IMR-90 (cell line): ENCODE results near the gene CEP85. TPM values are rescaled to one million over a fixed set of nuclear protein-coding genes. Genes with fewer than 3 reads are reported as not detected.

Experiments
- ATAC-seq: fragments of 200-7000 bp; cut with Tn5 transposase; 2 replicates; pipeline ENCODE4 v1.9.1; 2020; ENCODE audit warnings: low read depth, mild to moderate bottlenecking, moderate library complexity
- BruUV-seq: library from RNA; stranded (reverse); fragments of 400-500 nt; replicated peaks from 2 replicates; lab custom pipeline; 2021; lab: Mats Ljungman, UMichigan
- CTCF ChIA-PET: fragments of 300-600 bp; formaldehyde crosslinking; extraction: SDS; loops from one replicate; lab custom pipeline; 2021; ENCODE audit warnings: antibody characterized with exemption; lab: Yijun Ruan, JAX
- POLR2A ChIA-PET: fragments of 300-600 bp; sonication (Branson Sonifier 250); formaldehyde crosslinking; loops from one replicate; lab custom pipeline; 2022; ENCODE audit warnings: antibody characterized with exemption; ENCODE audit not compliant: unreplicated experiment; lab: Charles Lee
- DNase-seq: peaks from one replicate; pipeline ENCODE4 v3.0.0; 2013
- H2AFZ ChIP-seq: replicated peaks from 2 replicates; pipeline ENCODE3; 2013; ENCODE audit warnings: low read length, mild to moderate bottlenecking; ENCODE audit not compliant: poor library complexity
- H2AK5ac ChIP-seq: 2 replicates; pipeline ENCODE4 v1.6.1; 2013; ENCODE audit warnings: low read depth, low read length, inconsistent platforms
- H2AK9ac ChIP-seq: replicated peaks from 2 replicates; pipeline ENCODE3; 2013; ENCODE audit warnings: mild to moderate bottlenecking, low read depth, low read length, moderate library complexity; ENCODE audit not compliant: poor library complexity
- H2BK120ac ChIP-seq: 2 replicates; pipeline ENCODE4 v1.6.1; 2013; ENCODE audit warnings: low read depth, low read length, inconsistent platforms
- H2BK15ac ChIP-seq: 3 replicates; pipeline ENCODE4 v1.6.1; 2013; ENCODE audit warnings: low read depth, low read length, inconsistent platforms
- H2BK20ac ChIP-seq: 2 replicates; pipeline ENCODE4 v1.6.1; 2013; ENCODE audit warnings: low read depth, mild to moderate bottlenecking, inconsistent platforms, low read length, moderate library complexity
- H2BK5ac ChIP-seq: 2 replicates; pipeline ENCODE4 v1.6.1; 2013; ENCODE audit warnings: mild to moderate bottlenecking, low read depth, low read length, inconsistent platforms; ENCODE audit not compliant: poor library complexity, severe bottlenecking
- H3K14ac ChIP-seq: replicated peaks from 2 replicates; pipeline ENCODE4 v1.6.1; 2013; ENCODE audit warnings: low read depth, low read length, inconsistent platforms
- H3K18ac ChIP-seq: 2 replicates; pipeline ENCODE4 v1.6.1; 2013; ENCODE audit warnings: low read depth, low read length, control low read depth
- H3K23ac ChIP-seq: 2 replicates; pipeline ENCODE4 v1.6.1; 2013; ENCODE audit warnings: low read depth, low read length, inconsistent platforms
- H3K27ac ChIP-seq: 2 replicates; pipeline ENCODE4 v1.5.1; 2013; ENCODE audit warnings: mild to moderate bottlenecking, control low read depth, low read length; ENCODE audit not compliant: insufficient read depth
- H3K27me3 ChIP-seq: 2 replicates; pipeline ENCODE4 v1.6.1; 2013; ENCODE audit warnings: low read length; ENCODE audit not compliant: control insufficient read depth, insufficient read depth
- H3K36me3 ChIP-seq: 2 replicates; pipeline ENCODE4 v1.6.1; 2013; ENCODE audit warnings: low read length, mixed read lengths; ENCODE audit not compliant: control insufficient read depth, insufficient read depth
- H3K4ac ChIP-seq: 2 replicates; pipeline ENCODE4 v1.6.1; 2013; ENCODE audit warnings: low read depth, low read length, inconsistent platforms
- H3K4me1 ChIP-seq: 2 replicates; pipeline ENCODE4 v1.6.1; 2013; ENCODE audit warnings: low read length, mixed read lengths; ENCODE audit not compliant: control insufficient read depth, insufficient read depth
- H3K4me2 ChIP-seq: 2 replicates; pipeline ENCODE4 v1.6.1; 2013; ENCODE audit warnings: low read depth, mild to moderate bottlenecking, control low read depth, low read length, moderate library complexity
- H3K4me3 ChIP-seq: 2 replicates; pipeline ENCODE4 v1.5.1; 2013; ENCODE audit warnings: low read depth, mild to moderate bottlenecking, control low read depth, low read length, moderate library complexity; ENCODE audit not compliant: insufficient read depth
- H3K56ac ChIP-seq: 2 replicates; pipeline ENCODE4 v1.6.1; 2013; ENCODE audit warnings: low read length, inconsistent platforms; ENCODE audit not compliant: insufficient read depth; ENCODE audit errors: extremely low read depth
- H3K79me1 ChIP-seq, 2 experiments: 2 replicates each; pipeline ENCODE4 v1.6.1; 2013; ENCODE audit warnings: low read length in 2 of 2, inconsistent platforms in 1 of 2, low read depth in 1 of 2
- H3K9ac ChIP-seq: 2 replicates; pipeline ENCODE4 v1.6.1; 2013; ENCODE audit warnings: low read depth, low read length, control low read depth
- H3K9me1 ChIP-seq: 2 replicates; pipeline ENCODE4 v1.6.1; 2013; ENCODE audit warnings: low read length, inconsistent platforms; ENCODE audit not compliant: insufficient read depth
- H3K9me3 ChIP-seq: 2 replicates; pipeline ENCODE4 v1.6.1; 2013; ENCODE audit warnings: low read length; ENCODE audit not compliant: control insufficient read depth, insufficient read depth
- H4K20me1 ChIP-seq: 2 replicates; pipeline ENCODE4 v1.6.1; 2013; ENCODE audit warnings: low read length, inconsistent platforms; ENCODE audit not compliant: insufficient read depth
- H4K5ac ChIP-seq: 2 replicates; pipeline ENCODE4 v1.6.1; 2013; ENCODE audit warnings: mild to moderate bottlenecking, low read depth, low read length, control low read depth
- H4K8ac ChIP-seq, 2 experiments: 2 replicates each; pipeline ENCODE4 v1.6.1; 2013; ENCODE audit warnings: low read depth in 2 of 2, low read length in 2 of 2, control low read depth in 1 of 2, inconsistent platforms in 1 of 2
- H4K91ac ChIP-seq: 2 replicates; pipeline ENCODE4 v1.6.1; 2013; ENCODE audit warnings: low read depth, low read length, inconsistent platforms; ENCODE audit not compliant: insufficient read depth
- BHLHE40 ChIP-seq: fragments of 150-350 bp; IDR thresholded peaks from 2 replicates; pipeline ENCODE4 v1.6.1; 2016; ENCODE audit warnings: mild to moderate bottlenecking, low read depth, low read length
- CEBPB ChIP-seq: IDR thresholded peaks from 2 replicates; pipeline ENCODE4 v1.6.1; 2012; ENCODE audit warnings: low read depth, low read length, improper control_type of control experiment
- CHD1 ChIP-seq: IDR thresholded peaks from 2 replicates; pipeline ENCODE4 v1.6.1; 2012; ENCODE audit warnings: low read depth, low read length, improper control_type of control experiment
- FOS ChIP-seq: fragments of 150-350 bp; IDR thresholded peaks from 2 replicates; pipeline ENCODE4 v1.6.1; 2016; ENCODE audit warnings: low read depth, low read length
- MAFK ChIP-seq: IDR thresholded peaks from 2 replicates; pipeline ENCODE4 v1.6.1; 2012; ENCODE audit warnings: low read depth, low read length, improper control_type of control experiment
- MAZ ChIP-seq: IDR thresholded peaks from 2 replicates; pipeline ENCODE4 v1.6.1; 2012; ENCODE audit warnings: low read depth, mild to moderate bottlenecking, low read length, improper control_type of control experiment, moderate library complexity, borderline replicate concordance
- MXI1 ChIP-seq: IDR thresholded peaks from 2 replicates; pipeline ENCODE4 v1.6.1; 2012; ENCODE audit warnings: low read depth, mild to moderate bottlenecking, low read length, moderate library complexity, borderline replicate concordance
- NFE2L2 ChIP-seq: fragments of 150-350 bp; IDR thresholded peaks from 2 replicates; pipeline ENCODE4 v1.6.1; 2016; ENCODE audit warnings: low read depth, mild to moderate bottlenecking, low read length
- POLR2A ChIP-seq: IDR thresholded peaks from 2 replicates; pipeline ENCODE4 v1.6.1; 2012; ENCODE audit warnings: mild to moderate bottlenecking, low read depth, low read length
- RAD21 ChIP-seq: IDR thresholded peaks from 2 replicates; pipeline ENCODE4 v1.6.1; 2012; ENCODE audit warnings: low read length, improper control_type of control experiment
- RCOR1 ChIP-seq: IDR thresholded peaks from 2 replicates; pipeline ENCODE4 v1.6.1; 2012; ENCODE audit warnings: mild to moderate bottlenecking, low read length, improper control_type of control experiment; ENCODE audit not compliant: insufficient replicate concordance
- RFX5 ChIP-seq: IDR thresholded peaks from 2 replicates; pipeline ENCODE4 v1.8.0; 2012; ENCODE audit warnings: low read depth, mild to moderate bottlenecking, low read length, moderate library complexity
- SMC3 ChIP-seq: fragments of 150-350 bp; IDR thresholded peaks from 2 replicates; pipeline ENCODE4 v1.6.1; 2016; ENCODE audit warnings: low read depth, mild to moderate bottlenecking, antibody characterized with exemption, low read length, moderate library complexity
- WGBS, 2 experiments: methylation state at CpG; one replicate each; pipeline versions ENCODE4 v1.1.5 to v1.1.7; 2013; ENCODE audit warnings: missing lambda C conversion rate in 2 of 2; ENCODE audit not compliant: insufficient read length in 1 of 2; ENCODE audit errors: extremely low coverage in 2 of 2; 5-methylcytosine and 5-hydroxymethylcytosine counted together
- dilution Hi-C: fragments of 300-500 bp; cut with HindIII; formaldehyde crosslinking; loops from one replicate; pipeline ENCODE4 v1.14.3; 2018; ENCODE audit warnings: low sequenced_read_pairs; ENCODE audit not compliant: unreplicated experiment
- in situ Hi-C: fragments of 300-500 bp; cut with MboI; formaldehyde crosslinking; loops from 3 replicates; pipeline ENCODE4 v1.14.3; 2019; ENCODE audit warnings: low sequenced_read_pairs, inconsistent platforms, mixed read lengths
- intact Hi-C: fragments of 100-400 bp; cut with micrococcal nuclease; formaldehyde crosslinking; loops from 2 replicates; pipeline ENCODE4 v1.10.0; 2022
- polyA plus RNA-seq, 3 experiments: library from polyadenylated mRNA; depleted of rRNA; stranded (reverse); fragments of >200 nt; gene quantifications; 2 replicates each; pipeline ENCODE4 v1.2.3, GENCODE V29; 2012; ENCODE audit warnings: low replicate concordance in 1 of 3
- total RNA-seq: library from RNA; depleted of rRNA; stranded (reverse); fragments of >200 nt; gene quantifications from 2 replicates; pipeline ENCODE4 v1.2.3, GENCODE V29; 2012
- TF ChIP-seq, protein P1 (sequence below): conservative IDR thresholded peaks from 2 replicates; pipeline ENCODE4 v1.5.1; 2012; ENCODE audit warnings: mild to moderate bottlenecking, low read depth, low read length, improper control_type of control experiment
- TF ChIP-seq, protein P2 (sequence below): fragments of 150-350 bp; IDR thresholded peaks from 2 replicates; pipeline ENCODE4 v1.6.1; 2017; ENCODE audit warnings: mild to moderate bottlenecking, antibody characterized with exemption, low read length, low read depth
- TF ChIP-seq, protein P3 (sequence below): fragments of 150-350 bp; IDR thresholded peaks from 2 replicates; pipeline ENCODE4 v1.6.1; 2016; ENCODE audit warnings: low read depth, mild to moderate bottlenecking, low read length, moderate library complexity, borderline replicate concordance

The CEP85 gene
- total and polyA plus RNA-seq, 2 of the 4 experiments (the other 2 are of a cell fraction) = 11.5 to 11.8 TPM

DNA sequence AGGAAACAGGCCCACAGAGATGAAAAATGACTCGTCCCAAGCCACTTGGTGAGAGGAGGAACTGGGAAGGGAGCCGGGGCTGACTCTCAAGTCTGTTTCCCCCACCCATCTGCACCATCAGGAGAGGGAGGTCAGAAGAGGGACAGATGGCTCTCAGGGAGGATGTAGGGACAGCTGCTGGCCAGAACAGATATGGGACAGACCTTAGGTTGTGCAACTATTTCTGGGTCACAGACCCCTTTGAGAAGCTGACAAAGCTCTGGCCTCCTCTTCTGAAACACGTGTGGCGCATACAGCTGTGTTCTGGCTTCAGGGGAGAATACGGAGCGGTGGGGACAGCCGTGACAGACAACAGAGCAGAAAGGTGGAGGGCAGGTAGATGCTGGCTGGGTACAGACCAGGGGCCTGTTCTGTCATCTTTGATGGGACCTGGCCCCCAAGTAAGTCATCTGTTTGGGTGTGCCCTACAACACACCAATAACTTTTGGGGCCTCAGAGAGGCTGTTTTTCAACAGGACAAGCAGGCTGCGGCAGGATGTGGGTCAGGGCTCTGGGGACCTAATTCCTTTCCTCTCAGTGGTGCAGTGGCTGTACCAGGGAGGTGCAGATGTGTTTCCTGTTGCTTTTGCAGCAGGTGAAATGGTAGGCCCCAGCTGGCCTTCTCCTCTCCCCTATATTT, 53.2 kb downstream of the CEP85 start:
- no peak overlapping the region for H3K27ac ChIP-seq
- H3K27me3 ChIP-seq = no peaks in the 10 kb centered on the region
- no peak overlapping the region for H2AFZ ChIP-seq
- TF ChIP-seq, protein P1, sequence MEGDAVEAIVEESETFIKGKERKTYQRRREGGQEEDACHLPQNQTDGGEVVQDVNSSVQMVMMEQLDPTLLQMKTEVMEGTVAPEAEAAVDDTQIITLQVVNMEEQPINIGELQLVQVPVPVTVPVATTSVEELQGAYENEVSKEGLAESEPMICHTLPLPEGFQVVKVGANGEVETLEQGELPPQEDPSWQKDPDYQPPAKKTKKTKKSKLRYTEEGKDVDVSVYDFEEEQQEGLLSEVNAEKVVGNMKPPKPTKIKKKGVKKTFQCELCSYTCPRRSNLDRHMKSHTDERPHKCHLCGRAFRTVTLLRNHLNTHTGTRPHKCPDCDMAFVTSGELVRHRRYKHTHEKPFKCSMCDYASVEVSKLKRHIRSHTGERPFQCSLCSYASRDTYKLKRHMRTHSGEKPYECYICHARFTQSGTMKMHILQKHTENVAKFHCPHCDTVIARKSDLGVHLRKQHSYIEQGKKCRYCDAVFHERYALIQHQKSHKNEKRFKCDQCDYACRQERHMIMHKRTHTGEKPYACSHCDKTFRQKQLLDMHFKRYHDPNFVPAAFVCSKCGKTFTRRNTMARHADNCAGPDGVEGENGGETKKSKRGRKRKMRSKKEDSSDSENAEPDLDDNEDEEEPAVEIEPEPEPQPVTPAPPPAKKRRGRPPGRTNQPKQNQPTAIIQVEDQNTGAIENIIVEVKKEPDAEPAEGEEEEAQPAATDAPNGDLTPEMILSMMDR = no peak
- TF ChIP-seq MAFK = no peak
- TF ChIP-seq SMC3 = no peak
- no peak for TF ChIP-seq CEBPB
- no peak for TF ChIP-seq MXI1
- TF ChIP-seq, protein P2, sequence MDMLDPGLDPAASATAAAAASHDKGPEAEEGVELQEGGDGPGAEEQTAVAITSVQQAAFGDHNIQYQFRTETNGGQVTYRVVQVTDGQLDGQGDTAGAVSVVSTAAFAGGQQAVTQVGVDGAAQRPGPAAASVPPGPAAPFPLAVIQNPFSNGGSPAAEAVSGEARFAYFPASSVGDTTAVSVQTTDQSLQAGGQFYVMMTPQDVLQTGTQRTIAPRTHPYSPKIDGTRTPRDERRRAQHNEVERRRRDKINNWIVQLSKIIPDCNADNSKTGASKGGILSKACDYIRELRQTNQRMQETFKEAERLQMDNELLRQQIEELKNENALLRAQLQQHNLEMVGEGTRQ = no peak
- no peak for TF ChIP-seq CHD1
- TF ChIP-seq POLR2A = no peak
- TF ChIP-seq RFX5 = no peak
- no peak for TF ChIP-seq MAZ
- no peak for TF ChIP-seq NFE2L2
- no peak for TF ChIP-seq BHLHE40
- TF ChIP-seq RAD21 = no peak
- TF ChIP-seq FOS = no peak
- no peak for TF ChIP-seq RCOR1
- TF ChIP-seq, protein P3, sequence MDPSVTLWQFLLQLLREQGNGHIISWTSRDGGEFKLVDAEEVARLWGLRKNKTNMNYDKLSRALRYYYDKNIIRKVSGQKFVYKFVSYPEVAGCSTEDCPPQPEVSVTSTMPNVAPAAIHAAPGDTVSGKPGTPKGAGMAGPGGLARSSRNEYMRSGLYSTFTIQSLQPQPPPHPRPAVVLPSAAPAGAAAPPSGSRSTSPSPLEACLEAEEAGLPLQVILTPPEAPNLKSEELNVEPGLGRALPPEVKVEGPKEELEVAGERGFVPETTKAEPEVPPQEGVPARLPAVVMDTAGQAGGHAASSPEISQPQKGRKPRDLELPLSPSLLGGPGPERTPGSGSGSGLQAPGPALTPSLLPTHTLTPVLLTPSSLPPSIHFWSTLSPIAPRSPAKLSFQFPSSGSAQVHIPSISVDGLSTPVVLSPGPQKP = no peak
- H3K4me1 ChIP-seq = peaks cover 30% of the 10 kb centered on the region
- peaks cover 15% of the 10 kb centered on the region for H4K20me1 ChIP-seq
- no peak overlapping the region for H4K5ac ChIP-seq
- H2BK120ac ChIP-seq = no peak overlapping the region
- no peak overlapping the region for H3K18ac ChIP-seq
- H3K4ac ChIP-seq = peak overlapping the region; percentile 35
- in situ Hi-C loops (no loop called here), dilution Hi-C loops (no loop called here), intact Hi-C loops (no loop called here)
- WGBS, 2 experiments = no CpG with 5 or more reads among the region's 8 CpGs
- no peak overlapping the region for H2BK15ac ChIP-seq
- peak overlapping the region; percentile 34 for H2AK9ac ChIP-seq
- no peaks in the 10 kb centered on the region for H3K9me3 ChIP-seq
- H3K9ac ChIP-seq = no peak overlapping the region
- no peak overlapping the region for H3K14ac ChIP-seq
- H3K4me2 ChIP-seq = no peak overlapping the region
- DNase-seq = peak; percentile 21
- H2AK5ac ChIP-seq = 0 out of 2 replicates have a peak overlapping the region, but pooled peaks have one; percentile 25
- ChIA-PET POLR2A (no interaction called here), CTCF (no interaction called here)
- no TSS peak for BruUV-seq
- H3K79me1 ChIP-seq = peaks cover 14 to 47% of the 10 kb centered on the region in 2 experiments
- H3K56ac ChIP-seq = no peak overlapping the region
- no peak overlapping the region for H3K4me3 ChIP-seq
- ATAC-seq = no peak
- no peak overlapping the region for H4K91ac ChIP-seq
- no peak overlapping the region for H3K23ac ChIP-seq
- H3K9me1 ChIP-seq = peaks cover 31% of the 10 kb centered on the region
- no peak overlapping the region for H4K8ac ChIP-seq
- H3K36me3 ChIP-seq = peaks cover 10% of the 10 kb centered on the region; the same call in 1 of the 2 replicates
- no peak overlapping the region for H2BK5ac ChIP-seq
- no peak overlapping the region for H2BK20ac ChIP-seq
